ENCODE results near the gene FICD. TPM values are rescaled to one million over a fixed set of nuclear protein-coding genes. Genes with fewer than 3 reads are reported as not detected.
A peak's percentile ranks its signal among the peaks of the same experiment; 100 is the strongest.

FICD gene
- polyA plus RNA-seq, 1 donor from 2014 or later: 1.5 TPM

- no peak overlapping the region for H3K4me3 ChIP-seq (ENCODE audit: low read length)
- H3K9me3 ChIP-seq (ENCODE audit: low read length): no peaks in the 10 kb centered on the region
- no peaks in the 10 kb centered on the region for H4K20me1 ChIP-seq (ENCODE audit: insufficient read depth)
- no peak overlapping the region for H3K27ac ChIP-seq (ENCODE audit: low read length)
- H3K79me2 ChIP-seq (replicated peaks; ENCODE audit: insufficient read depth, low read length): peaks cover 10% of the 10 kb centered on the region
- H3K27me3 ChIP-seq (ENCODE audit: insufficient read depth, low read depth, low read length): no peaks in the 10 kb centered on the region
- no peaks in the 10 kb centered on the region for H3K36me3 ChIP-seq (ENCODE audit: insufficient read depth, low read length)
- no peaks in the 10 kb centered on the region for H3K9me2 ChIP-seq (ENCODE audit: insufficient read depth, low read length)
- no peak overlapping the region for H2AFZ ChIP-seq (ENCODE audit: low read depth, low read length)
- no peak overlapping the region for H3K9ac ChIP-seq (ENCODE audit: low read length)
- H3K4me2 ChIP-seq (ENCODE audit: low read length): no peak overlapping the region
- TF ChIP-seq TAF1 (IDR thresholded peaks at IDR 0.05; ENCODE audit: low read depth) (no peak), SMC3 (conservative IDR thresholded peaks at IDR 0.05; ENCODE audit: poor library complexity) (no peak), POLR2AphosphoS5 (IDR thresholded peaks at IDR 0.05) (no peak)
- TF ChIP-seq, protein P1, sequence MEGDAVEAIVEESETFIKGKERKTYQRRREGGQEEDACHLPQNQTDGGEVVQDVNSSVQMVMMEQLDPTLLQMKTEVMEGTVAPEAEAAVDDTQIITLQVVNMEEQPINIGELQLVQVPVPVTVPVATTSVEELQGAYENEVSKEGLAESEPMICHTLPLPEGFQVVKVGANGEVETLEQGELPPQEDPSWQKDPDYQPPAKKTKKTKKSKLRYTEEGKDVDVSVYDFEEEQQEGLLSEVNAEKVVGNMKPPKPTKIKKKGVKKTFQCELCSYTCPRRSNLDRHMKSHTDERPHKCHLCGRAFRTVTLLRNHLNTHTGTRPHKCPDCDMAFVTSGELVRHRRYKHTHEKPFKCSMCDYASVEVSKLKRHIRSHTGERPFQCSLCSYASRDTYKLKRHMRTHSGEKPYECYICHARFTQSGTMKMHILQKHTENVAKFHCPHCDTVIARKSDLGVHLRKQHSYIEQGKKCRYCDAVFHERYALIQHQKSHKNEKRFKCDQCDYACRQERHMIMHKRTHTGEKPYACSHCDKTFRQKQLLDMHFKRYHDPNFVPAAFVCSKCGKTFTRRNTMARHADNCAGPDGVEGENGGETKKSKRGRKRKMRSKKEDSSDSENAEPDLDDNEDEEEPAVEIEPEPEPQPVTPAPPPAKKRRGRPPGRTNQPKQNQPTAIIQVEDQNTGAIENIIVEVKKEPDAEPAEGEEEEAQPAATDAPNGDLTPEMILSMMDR (IDR thresholded peaks at IDR 0.05; ENCODE audit: poor library complexity, severe bottlenecking): no peak
- no peaks in the 10 kb centered on the region for H3F3A ChIP-seq (ENCODE audit: insufficient read depth, low read length, poor library complexity, severe bottlenecking)
Observed at GRCh38 chr12:108518716-108519496, 3.8 kb downstream of the FICD start.

- Histone ChIP-seq H4K20me1 (ENCODE audit: insufficient read depth) (no peaks in the 10 kb centered on the region), H3F3A (ENCODE audit: insufficient read depth, low read length, poor library complexity, severe bottlenecking) (no peaks in the 10 kb centered on the region), H3K27ac (ENCODE audit: low read length) (no peak overlapping the region), H3K79me2 (replicated peaks; ENCODE audit: insufficient read depth, low read length) (peaks cover 10% of the 10 kb centered on the region), H3K27me3 (ENCODE audit: insufficient read depth, low read depth, low read length) (no peaks in the 10 kb centered on the region), H3K9me3 (ENCODE audit: low read length) (no peaks in the 10 kb centered on the region), H3K9ac (ENCODE audit: low read length) (no peak overlapping the region), H3K4me2 (ENCODE audit: low read length) (no peak overlapping the region), H2AFZ (ENCODE audit: low read depth, low read length) (no peak overlapping the region), H3K36me3 (ENCODE audit: insufficient read depth, low read length) (peaks cover 4% of the 10 kb centered on the region), H3K9me2 (ENCODE audit: insufficient read depth, low read length) (no peaks in the 10 kb centered on the region), H3K4me3 (ENCODE audit: low read length) (no peak overlapping the region)
- TF ChIP-seq TAF1 (IDR thresholded peaks at IDR 0.05; ENCODE audit: low read depth) (no peak), POLR2AphosphoS5 (IDR thresholded peaks at IDR 0.05) (no peak), REST (IDR thresholded peaks at IDR 0.05; ENCODE audit: borderline replicate concordance) (no peak), EP300 (conservative IDR thresholded peaks at IDR 0.05; ENCODE audit: poor library complexity, severe bottlenecking) (no peak), EZH2 (IDR thresholded peaks at IDR 0.05; ENCODE audit: borderline replicate concordance, insufficient read depth, low read length, poor library complexity, severe bottlenecking) (no peak), MXI1 (conservative IDR thresholded peaks at IDR 0.05; ENCODE audit: poor library complexity, severe bottlenecking) (no peak), SMC3 (conservative IDR thresholded peaks at IDR 0.05; ENCODE audit: poor library complexity) (peak; percentile 58), RAD21 (conservative IDR thresholded peaks at IDR 0.05) (peak; percentile 51)
- TF ChIP-seq, protein P1 (IDR thresholded peaks at IDR 0.05; ENCODE audit: poor library complexity, severe bottlenecking): peak; percentile 47
Observed at GRCh38 chr12:108519558-108519957, 4.5 kb downstream of the FICD start.

Measured in neural cell (in vitro differentiated cells).